Gastroesophageal sphincter (tissue), 3 donors: Measurements from ENCODE around the gene IDH2.

Source experiments
- CTCF ChIP-seq, 4 experiments: fragments of 200-600 bp in 2 of 4; fragments of 450-650 bp in 2 of 4; sonication (generic) in 1 of 4; IDR thresholded peaks; one replicate each; pipeline ENCODE4 v1.5.1; 2017 to 2019; ENCODE audit warnings: antibody characterized with exemption in 4 of 4, mild to moderate bottlenecking in 2 of 4, moderate library complexity in 2 of 4
- POLR2AphosphoS5 ChIP-seq: sonication (generic); formaldehyde crosslinking; IDR thresholded peaks from one replicate; pipeline ENCODE4 v1.6.1; 2017; ENCODE audit warnings: antibody characterized with exemption

DNA sequence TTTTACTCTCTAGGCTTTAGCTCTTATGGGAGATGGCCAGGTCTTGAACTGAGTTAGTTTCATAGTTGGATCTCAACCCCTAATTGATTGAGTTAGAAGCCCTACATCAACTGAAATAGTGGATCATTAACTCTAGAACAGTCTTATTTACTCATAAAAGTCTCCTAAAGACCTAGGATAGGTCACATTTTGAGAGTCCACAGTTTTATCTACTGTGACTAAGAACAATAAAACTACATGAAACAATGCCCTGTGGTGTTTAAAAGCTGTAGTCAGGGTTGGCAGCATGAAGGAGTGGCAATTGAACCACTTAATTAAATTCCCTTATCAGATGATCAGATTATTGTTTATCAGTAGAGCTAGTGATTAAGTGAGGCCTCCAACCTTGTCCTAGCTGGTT lies 22.2 kb upstream of the IDH2 start:
- TF ChIP-seq CTCF (IDR thresholded peaks at IDR 0.05) (no peak), POLR2AphosphoS5 (no peak)
